ENCODE measurements around the gene CLCA2. TPM values are rescaled to one million over a fixed set of nuclear protein-coding genes. Genes with fewer than 3 reads are reported as not detected.

Gene CLCA2
- total RNA-seq, 4 donors from 2014 or later, result 0.19 to 38.3 (median 1.7) TPM; not detected in 1

DNA sequence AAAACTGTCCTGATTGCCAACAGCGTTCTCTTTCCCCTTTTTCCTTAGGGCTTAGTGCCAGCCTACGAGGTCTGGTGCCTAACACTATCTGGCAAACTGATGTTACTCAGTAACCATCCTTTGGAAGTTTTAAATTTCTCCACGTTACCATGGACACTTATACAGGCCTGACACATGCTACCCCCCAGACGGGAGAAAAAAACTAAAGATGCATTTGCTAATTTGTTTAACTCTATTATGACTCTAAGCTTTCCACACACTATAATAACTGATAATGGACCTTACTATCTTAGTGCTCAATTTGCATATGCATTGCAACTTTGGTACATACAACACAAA lies 81.6 kb downstream of the CLCA2 start:
- H3K36me3 ChIP-seq, result no peaks in the 10 kb centered on the region
- H3K9me3 ChIP-seq, result no peaks in the 10 kb centered on the region
- H3K27me3 ChIP-seq, result no peaks in the 10 kb centered on the region
- TF ChIP-seq, protein P1, sequence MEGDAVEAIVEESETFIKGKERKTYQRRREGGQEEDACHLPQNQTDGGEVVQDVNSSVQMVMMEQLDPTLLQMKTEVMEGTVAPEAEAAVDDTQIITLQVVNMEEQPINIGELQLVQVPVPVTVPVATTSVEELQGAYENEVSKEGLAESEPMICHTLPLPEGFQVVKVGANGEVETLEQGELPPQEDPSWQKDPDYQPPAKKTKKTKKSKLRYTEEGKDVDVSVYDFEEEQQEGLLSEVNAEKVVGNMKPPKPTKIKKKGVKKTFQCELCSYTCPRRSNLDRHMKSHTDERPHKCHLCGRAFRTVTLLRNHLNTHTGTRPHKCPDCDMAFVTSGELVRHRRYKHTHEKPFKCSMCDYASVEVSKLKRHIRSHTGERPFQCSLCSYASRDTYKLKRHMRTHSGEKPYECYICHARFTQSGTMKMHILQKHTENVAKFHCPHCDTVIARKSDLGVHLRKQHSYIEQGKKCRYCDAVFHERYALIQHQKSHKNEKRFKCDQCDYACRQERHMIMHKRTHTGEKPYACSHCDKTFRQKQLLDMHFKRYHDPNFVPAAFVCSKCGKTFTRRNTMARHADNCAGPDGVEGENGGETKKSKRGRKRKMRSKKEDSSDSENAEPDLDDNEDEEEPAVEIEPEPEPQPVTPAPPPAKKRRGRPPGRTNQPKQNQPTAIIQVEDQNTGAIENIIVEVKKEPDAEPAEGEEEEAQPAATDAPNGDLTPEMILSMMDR (IDR thresholded peaks at IDR 0.05), result no peak
- no peak for TF ChIP-seq POLR2A (IDR thresholded peaks at IDR 0.05)
- peaks cover 0 to 35% (median 5%) of the 10 kb centered on the region in 3 donors for H3K4me1 ChIP-seq
- no peak overlapping the region for H3K4me3 ChIP-seq
- H3K27ac ChIP-seq, result no peak overlapping the region
- no peak for ATAC-seq
- WGBS, 2 donors (ENCODE audit: low coverage in 1 of 2), result 29 to 33% methylated on average over 4 of the region's 4 CpGs

Other genes with a start within 250 kb of the CLCA2 start
- 10 to 100 TPM in 3 of 4 donors, 1 to 10 TPM in 1; 9.2 to 30.8 (median 21.4) TPM for gene ODF2L, start 27.8 kb upstream of the CLCA2 start, total RNA-seq
- gene CLCA1, start 44.8 kb downstream of the CLCA2 start, total RNA-seq, result not detected
- 10 to 100 TPM in 1 of 4 donors, 1 to 10 TPM in 1, under 1 TPM in 1, not detected in 1; 0.50 to 20.3 (median 2.6) TPM for gene CLCA4, start 122.9 kb downstream of the CLCA2 start, total RNA-seq

Measured in gastroesophageal sphincter (tissue), 4 donors.